ENCODE measurements around the gene RPS24. TPM values are rescaled to one million over a fixed set of nuclear protein-coding genes. Genes with fewer than 3 reads are reported as not detected.

Gene RPS24
- total and polyA plus RNA-seq, 9 of the 15 experiments (the other 6 are each of a cell fraction or from before 2014, with no cell fraction given) = 1,947 to 7,307 (median 5,944) TPM

- TF ChIP-seq ZBTB40 (IDR thresholded peaks at IDR 0.05) (0 out of 2 replicates have a peak, but pooled peaks have one; percentile 8), ZBTB40 (CRISPR knock-in tag; IDR thresholded peaks at IDR 0.05) (no peak), RBFOX2 (IDR thresholded peaks at IDR 0.05; ENCODE audit: low read depth, low read length) (0 out of 2 replicates have a peak, but pooled peaks have one; percentile 10), IRF1 (CRISPR knock-in tag; IDR thresholded peaks at IDR 0.05; ENCODE audit: borderline replicate concordance) (0 out of 2 replicates have a peak, but pooled peaks have one; percentile 48)
Observed at GRCh38 chr10:78035437-78035836, 1.8 kb downstream of the RPS24 start (continued).

All from K562 (cell line).